GM19351 (cell line): Measurements from ENCODE around the gene RANBP3.
"Not testable (repeated sequence)": the region's sequence is repeated elsewhere in the genome, so short reads cannot be mapped to it uniquely, and the experiment has no call there.

ENCODE experiments used
- ATAC-seq: cut with Tn5 transposase; IDR thresholded peaks from one replicate; pipeline ENCODE4 v1.9.1; 2021; ENCODE audit warnings: mild to moderate bottlenecking, moderate library complexity; ENCODE audit not compliant: unreplicated experiment

RANBP3 gene

DNA sequence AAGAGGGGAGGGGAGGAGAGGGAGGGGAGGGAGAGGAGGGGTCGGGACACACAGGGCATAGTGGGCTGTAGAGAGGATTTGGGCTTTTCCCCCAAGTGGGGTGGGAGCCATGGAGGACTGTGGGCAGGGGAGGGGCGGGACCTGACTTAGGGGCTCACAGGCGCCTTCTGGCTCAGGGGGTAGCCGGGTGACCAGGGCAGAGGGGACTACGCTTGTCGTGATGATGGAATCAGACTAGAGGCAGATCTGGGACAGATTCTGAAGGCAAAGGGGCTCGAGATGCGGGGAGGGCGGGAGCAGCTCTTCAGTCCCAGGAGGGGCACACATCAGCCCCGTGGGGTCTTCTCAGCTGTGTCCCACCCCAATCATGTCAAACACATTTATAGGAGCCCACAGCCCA, 87.8 kb downstream of the RANBP3 start:
- no peak for ATAC-seq

DNA sequence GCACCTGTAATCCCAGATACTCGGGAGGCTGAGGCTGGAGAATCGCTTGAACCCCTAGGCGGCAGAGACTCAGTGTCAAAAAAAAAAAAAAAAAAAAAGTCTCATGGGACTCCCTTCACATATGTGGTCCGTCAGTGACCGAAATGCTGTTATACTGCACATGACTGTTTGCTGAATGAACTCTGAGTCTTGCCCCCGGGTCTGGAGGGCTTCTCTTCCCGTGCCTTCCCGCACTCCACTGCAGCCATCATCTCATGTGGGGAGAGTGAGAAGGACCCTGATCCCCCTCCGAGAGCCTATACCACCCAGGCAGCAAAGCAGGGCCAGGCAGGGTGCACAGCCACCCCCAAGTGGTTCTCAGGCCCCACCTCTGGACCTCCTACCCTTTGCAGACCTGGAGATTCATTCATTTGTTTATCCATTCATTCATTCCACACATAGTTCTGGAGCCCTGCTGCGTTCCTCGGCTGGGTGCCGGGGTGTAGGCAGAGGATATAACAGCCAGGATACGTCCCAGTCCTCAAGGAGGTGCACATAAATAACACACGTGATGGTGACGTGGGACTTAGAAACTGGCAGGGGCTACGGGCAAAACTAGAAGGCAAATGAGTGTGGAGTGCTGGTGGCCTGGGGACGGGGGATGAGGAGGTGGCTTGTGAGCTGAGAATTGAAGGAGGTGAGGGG, 88.5 kb downstream of the RANBP3 start:
- ATAC-seq: no peak

DNA sequence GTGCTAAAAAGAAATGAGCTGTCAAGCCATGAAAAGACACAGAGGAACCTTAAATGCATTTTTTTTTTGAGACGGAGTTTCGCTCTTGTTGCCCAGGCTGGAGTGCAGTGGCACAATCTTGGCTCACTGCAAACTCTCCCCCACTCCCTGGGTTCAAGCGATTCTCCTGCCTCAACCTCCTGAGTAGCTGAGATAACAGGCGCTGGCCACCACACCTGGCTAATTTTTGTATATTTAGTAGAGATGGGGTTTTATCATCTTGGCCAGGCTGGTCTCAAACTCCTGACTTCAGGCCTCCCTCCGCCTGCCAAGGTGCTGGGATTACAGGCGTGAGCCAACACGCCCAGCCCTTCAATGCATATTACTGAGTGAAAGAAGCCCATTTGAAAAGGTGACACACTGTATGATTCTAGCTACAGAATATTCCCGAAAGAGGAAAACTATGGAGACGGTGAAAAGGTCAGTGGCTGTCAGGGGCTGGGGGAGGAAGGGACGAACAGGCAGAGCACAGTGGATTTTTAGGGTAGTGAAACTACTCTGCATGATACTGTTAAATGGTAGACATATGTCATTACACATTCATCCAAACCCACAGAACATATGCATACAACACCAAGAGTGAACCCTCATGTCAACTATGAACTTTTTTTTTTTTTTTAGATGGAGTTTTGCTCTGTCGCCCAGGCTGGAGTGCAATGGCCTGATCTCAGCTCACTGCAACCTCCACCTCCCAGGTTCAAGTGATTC, 93.7 kb downstream of the RANBP3 start:
- not testable (repeated sequence) for ATAC-seq

DNA sequence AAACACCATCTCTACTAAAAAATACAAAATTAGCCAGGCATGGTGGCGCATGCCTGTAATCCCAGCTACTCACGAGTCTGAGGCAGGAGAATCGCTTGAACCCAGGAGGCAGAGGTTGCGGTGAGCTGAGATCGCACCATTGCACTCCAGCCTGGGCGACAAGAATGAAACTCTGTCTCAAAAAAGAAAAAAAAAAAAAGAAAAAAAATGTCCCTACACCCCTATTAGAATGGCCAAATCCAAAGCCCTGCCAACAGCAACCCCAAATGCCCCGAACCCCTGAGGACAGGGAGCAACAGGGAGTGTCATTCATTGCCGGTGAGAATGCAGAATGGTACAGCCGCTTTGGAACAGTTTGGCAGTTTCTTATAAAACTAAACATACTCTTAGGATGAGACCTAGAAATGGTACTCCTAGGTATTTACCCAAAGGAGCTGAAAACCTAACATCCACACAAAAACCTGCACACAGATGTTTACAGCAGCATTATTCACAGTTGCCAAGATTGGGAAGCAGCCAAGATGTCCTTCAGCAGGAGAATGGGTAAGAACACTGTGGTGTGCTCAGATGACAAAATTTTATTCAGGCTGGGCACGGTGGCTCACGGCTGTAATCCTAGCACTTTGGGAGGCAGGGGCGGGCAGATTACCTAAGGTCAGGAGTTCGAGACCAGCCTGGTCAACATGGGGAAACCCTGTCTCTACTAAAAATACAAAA, 94.6 kb downstream of the RANBP3 start:
- ATAC-seq: not testable (repeated sequence)

GRCh38 chr19:5882421-5882968, 95.4 kb downstream of the RANBP3 start:
- ATAC-seq: no peak

DNA sequence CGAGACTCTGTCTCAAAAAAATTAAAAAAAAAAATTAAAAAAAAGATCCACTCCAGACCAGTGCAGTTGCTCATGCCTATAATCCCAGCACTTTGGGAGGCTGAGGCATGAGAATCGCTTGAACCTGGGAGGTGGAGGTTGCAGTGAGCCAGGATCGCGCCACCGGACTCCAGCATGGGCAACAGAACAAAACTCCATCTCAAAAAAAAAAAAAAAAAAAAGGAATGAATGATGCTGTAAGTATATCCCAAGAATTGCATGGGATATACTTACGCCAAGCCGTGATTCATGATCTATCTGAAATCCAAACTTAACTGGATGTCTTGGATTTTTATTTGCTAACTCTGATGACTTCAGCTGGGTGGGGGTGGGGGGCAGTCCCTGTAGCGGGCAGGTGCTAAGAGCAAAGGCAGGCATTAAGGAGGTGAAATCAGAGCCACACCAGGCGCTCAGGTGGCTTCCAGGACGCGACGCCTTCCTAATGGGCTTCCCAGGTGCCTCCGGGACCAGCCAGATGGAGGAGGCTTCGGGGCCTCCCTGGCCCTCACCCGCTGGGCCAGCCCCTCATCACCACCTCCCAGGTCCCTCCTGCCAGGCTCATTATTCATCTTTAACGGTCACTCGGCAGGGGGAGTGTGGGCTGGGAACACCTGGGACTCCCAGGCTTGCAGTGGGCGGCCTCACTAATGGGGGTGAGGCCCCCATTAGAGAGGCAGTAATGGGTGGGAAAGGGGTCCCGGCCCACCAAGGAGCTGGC, 96.2 kb downstream of the RANBP3 start:
- no peak for ATAC-seq

- no peak for ATAC-seq
These were observed 97.3 kb downstream of the RANBP3 start for GRCh38 chr19:5880604-5881078.

DNA sequence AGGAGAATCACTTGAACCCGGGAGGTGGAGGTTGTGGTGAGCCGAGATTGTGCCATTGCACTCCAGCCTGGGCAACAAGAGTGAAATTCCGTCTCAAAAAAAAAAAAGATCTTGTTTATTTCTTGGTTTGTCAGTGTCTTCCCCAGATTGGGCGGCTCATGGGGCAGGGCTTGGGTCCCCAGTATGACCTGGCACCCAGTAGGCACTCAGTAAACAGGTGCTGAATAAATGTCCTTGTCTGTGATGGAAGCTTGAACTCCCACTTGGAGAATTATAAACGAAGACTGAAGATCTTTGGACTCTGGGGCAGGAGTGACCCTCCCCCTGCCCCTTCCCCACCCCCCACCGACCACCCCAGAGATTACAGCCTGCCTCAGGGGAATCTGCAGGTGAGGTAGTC, 97.7 kb downstream of the RANBP3 start:
- ATAC-seq: no peak

DNA sequence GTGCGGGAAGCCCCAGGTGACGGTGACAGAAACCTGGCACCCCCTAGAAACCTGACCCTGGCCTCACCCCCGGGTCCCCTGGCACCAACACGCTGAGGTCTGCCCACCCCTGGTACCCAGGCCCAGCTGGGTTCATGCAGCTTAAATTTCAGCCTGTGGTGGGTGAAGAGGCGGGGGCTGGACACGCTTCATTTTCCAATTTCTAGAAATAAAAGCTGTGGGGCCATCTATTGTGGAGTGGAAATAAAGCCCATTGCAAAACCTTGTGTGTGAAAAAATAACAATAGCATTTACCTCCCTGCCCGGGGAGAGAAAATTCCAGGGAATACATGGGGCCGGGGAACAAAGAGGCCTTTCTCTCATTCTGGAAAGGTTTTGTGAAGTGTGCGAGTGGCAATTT, 100.1 kb downstream of the RANBP3 start:
- no peak for ATAC-seq

DNA sequence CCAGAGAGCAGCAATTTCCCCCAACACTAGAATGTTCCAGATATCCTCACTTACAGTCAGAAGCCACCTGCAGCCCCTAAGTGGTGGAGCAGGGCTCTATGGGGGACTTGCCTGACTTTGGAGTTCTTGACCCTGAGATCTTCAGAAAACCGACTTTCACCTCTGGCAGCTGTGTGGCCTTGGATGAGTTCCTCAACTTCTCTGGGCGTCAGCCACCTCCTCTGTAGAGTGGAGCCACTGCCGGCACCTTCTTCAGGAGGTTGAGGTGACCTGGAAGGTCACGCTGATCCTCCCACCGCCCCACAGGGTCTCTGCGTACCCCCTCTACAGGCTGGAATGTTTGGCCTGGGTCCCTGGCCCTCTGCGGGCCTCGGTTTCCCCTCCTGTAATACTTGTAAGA, 100.5 kb downstream of the RANBP3 start:
- ATAC-seq: no peak

- ATAC-seq: not testable (repeated sequence)
These were observed 103.4 kb downstream of the RANBP3 start for GRCh38 chr19:5874496-5874895.

DNA sequence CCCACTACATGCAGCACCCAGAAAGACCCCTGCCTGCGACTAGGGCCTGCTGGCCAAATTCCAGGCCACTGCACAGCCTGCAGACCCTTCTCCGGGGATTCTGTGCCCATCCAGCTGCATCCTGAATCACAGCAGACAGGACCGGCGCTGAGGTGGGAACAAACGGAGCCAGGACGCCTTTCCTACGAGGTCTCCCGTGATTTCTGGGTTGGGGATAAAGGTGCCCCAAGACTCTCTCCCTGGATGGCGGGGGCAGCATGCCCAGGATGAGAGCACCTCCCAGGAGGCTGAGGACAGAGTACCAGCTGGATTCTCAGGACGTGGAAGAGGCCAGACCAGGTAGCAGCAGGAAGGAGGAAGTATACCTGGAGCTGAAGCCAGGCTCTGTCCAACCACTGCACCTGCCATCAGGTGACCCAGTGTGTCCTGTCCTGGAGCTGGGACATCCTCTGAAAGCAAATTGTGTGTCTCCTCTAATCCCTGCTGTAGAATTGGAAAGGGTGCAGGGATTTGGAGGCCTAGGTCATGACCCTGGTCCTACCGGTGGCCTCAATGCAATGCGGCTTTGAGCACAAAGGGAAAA, 104.2 kb downstream of the RANBP3 start:
- no peak for ATAC-seq

- no peak for ATAC-seq
These were observed 107.0 kb downstream of the RANBP3 start for GRCh38 chr19:5870986-5871394.

DNA sequence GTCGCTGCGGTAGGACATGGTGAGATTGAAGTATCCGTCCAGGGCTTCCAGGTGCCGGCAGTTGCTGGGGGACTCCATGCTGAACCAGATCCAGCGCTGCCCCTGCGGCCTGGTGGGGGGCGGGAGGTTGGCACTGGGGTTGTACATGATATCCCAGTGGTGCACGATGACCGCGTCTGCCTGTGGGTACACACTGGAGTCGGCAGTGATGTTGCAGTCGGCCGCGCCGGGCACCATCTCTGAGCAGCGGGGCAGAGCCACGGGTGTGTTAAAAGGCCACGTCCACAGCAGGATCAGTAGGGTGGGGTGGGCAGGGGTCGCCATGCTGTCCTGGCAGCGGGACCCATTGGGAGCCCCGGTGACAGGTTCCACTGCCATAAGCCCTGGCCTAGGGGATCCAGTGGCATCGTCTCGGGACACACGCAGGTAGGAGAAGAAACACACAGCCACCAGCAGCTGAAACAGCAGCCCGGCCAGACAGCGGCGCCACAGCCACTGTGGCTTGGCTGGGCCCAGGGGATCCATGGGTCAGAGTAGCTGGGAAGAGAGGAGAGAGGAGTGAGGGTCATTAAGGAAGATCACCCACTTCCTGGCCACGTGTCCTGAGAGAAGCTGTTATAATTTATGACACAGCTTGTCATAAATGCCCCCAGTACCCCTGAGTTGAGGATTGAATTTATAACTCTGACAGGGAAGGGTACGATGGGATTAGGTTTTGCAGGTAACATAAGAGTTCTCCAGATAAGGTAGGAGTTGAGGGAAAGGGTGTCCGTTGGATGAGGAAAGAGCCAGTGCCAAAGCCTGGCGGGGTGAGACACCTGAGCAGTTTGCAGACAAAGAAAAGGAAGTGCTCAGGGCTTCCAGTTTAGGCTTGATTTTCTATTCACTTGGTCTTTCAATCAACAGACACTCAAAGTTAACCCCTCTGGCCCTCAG, 110.5 kb downstream of the RANBP3 start:
- ATAC-seq: no peak
